ENCODE results near the gene CCT2.

DNA sequence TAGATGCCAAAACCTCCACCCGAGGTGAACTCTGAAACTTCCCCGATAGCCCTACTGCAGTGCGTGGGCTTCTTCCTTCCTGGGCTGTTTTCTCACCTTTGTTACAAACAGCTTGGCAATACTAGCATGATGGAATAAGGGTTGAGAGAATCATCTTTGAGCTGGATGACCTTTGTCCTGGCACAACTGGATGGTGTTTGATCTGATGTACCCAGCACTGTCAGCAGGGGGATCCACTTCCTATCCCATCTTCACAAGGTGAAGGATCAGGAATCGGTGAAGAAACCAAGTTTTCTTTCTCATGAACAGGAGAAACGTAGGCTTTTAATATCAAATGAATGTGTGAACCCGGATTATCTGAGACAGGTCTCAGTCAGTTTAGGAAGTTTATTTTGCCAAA, 44.9 kb downstream of the CCT2 start:
- TF ChIP-seq, protein P1, sequence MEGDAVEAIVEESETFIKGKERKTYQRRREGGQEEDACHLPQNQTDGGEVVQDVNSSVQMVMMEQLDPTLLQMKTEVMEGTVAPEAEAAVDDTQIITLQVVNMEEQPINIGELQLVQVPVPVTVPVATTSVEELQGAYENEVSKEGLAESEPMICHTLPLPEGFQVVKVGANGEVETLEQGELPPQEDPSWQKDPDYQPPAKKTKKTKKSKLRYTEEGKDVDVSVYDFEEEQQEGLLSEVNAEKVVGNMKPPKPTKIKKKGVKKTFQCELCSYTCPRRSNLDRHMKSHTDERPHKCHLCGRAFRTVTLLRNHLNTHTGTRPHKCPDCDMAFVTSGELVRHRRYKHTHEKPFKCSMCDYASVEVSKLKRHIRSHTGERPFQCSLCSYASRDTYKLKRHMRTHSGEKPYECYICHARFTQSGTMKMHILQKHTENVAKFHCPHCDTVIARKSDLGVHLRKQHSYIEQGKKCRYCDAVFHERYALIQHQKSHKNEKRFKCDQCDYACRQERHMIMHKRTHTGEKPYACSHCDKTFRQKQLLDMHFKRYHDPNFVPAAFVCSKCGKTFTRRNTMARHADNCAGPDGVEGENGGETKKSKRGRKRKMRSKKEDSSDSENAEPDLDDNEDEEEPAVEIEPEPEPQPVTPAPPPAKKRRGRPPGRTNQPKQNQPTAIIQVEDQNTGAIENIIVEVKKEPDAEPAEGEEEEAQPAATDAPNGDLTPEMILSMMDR (IDR thresholded peaks at IDR 0.05), result no peak
- no peak for TF ChIP-seq POLR2A (IDR thresholded peaks at IDR 0.05)
- no peak for TF ChIP-seq EP300 (IDR thresholded peaks at IDR 0.05)
